KMS-11 (cell line): ENCODE data around the gene SMPD1.

Source experiments
- H2AFZ ChIP-seq: fragments of 200-600 bp; sonication (generic); 2 replicates; pipeline ENCODE4 v1.6.1; 2016; ENCODE audit warnings: antibody characterized with exemption, mixed run types, low read depth
- H3K27ac ChIP-seq: fragments of 200-600 bp; sonication (generic); 2 replicates; pipeline ENCODE4 v1.6.1; 2016; ENCODE audit warnings: mild to moderate bottlenecking, mixed run types
- H3K27me3 ChIP-seq: fragments of 200-600 bp; sonication (generic); 2 replicates; pipeline ENCODE4 v1.6.1; 2017; ENCODE audit warnings: mild to moderate bottlenecking, low read depth, mixed run types, moderate library complexity; ENCODE audit not compliant: insufficient read depth
- H3K36me3 ChIP-seq: fragments of 200-600 bp; sonication (generic); 2 replicates; pipeline ENCODE4 v1.6.1; 2017; ENCODE audit warnings: mild to moderate bottlenecking, mixed run types; ENCODE audit not compliant: insufficient read depth
- H3K4me1 ChIP-seq: fragments of 200-600 bp; sonication (generic); 2 replicates; pipeline ENCODE4 v1.6.1; 2016; ENCODE audit warnings: mild to moderate bottlenecking, low read depth, mixed run types; ENCODE audit not compliant: poor library complexity, severe bottlenecking
- H3K4me2 ChIP-seq: fragments of 200-600 bp; sonication (generic); 2 replicates; pipeline ENCODE4 v1.7.0; 2016; ENCODE audit warnings: mild to moderate bottlenecking, mixed run types
- H3K4me3 ChIP-seq: fragments of 200-600 bp; sonication (generic); IDR thresholded peaks from 2 replicates; pipeline ENCODE4 v1.6.1; 2017; ENCODE audit warnings: low read depth, low read length, mixed read lengths; ENCODE audit not compliant: insufficient read depth
- H3K79me2 ChIP-seq: fragments of 200-600 bp; sonication (generic); 2 replicates; pipeline ENCODE4 v1.6.1; 2016; ENCODE audit warnings: low read depth, mixed run types; ENCODE audit not compliant: insufficient read depth
- H3K9ac ChIP-seq: fragments of 200-600 bp; sonication (generic); 2 replicates; pipeline ENCODE4 v1.6.1; 2016; ENCODE audit warnings: mild to moderate bottlenecking, mixed run types
- H4K20me1 ChIP-seq: fragments of 200-600 bp; sonication (generic); 2 replicates; pipeline ENCODE4 v1.6.1; 2016; ENCODE audit warnings: mild to moderate bottlenecking, mixed run types; ENCODE audit not compliant: insufficient read depth
- TF ChIP-seq, protein P1 (sequence below): fragments of 200-600 bp; sonication (generic); conservative IDR thresholded peaks from 2 replicates; pipeline ENCODE4 v1.6.1; 2017; ENCODE audit warnings: low read depth, mild to moderate bottlenecking, antibody characterized with exemption, low read length, moderate library complexity, mixed read lengths

The SMPD1 gene

DNA sequence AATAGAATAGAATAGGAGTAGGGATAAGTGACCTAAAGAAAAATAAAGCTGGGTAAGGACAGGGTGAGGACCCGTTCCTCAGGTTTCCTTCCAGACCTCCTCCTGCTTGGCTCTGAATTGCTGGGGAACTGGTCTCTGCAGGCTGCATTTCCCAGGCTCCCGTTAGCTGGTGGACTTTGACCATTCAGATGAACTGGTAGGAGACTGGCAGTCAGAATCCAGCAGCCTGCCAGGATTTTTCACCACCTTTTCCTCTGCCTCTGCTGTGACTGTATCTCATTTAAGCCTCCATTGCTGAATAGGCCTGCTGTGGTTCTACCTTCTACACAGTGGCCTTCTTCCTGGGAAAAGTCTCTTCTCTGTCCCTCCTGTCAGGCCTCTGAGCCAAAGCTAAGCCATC, 24.6 kb upstream of the SMPD1 start:
- Histone ChIP-seq H3K27ac (no peak overlapping the region), H3K4me2 (no peak overlapping the region), H3K4me3 (no peak overlapping the region), H2AFZ (no peak overlapping the region), H3K79me2 (no peaks in the 10 kb centered on the region), H3K36me3 (no peaks in the 10 kb centered on the region), H3K9ac (no peak overlapping the region), H3K4me1 (no peaks in the 10 kb centered on the region), H4K20me1 (no peaks in the 10 kb centered on the region), H3K27me3 (no peaks in the 10 kb centered on the region)
- TF ChIP-seq, protein P1, sequence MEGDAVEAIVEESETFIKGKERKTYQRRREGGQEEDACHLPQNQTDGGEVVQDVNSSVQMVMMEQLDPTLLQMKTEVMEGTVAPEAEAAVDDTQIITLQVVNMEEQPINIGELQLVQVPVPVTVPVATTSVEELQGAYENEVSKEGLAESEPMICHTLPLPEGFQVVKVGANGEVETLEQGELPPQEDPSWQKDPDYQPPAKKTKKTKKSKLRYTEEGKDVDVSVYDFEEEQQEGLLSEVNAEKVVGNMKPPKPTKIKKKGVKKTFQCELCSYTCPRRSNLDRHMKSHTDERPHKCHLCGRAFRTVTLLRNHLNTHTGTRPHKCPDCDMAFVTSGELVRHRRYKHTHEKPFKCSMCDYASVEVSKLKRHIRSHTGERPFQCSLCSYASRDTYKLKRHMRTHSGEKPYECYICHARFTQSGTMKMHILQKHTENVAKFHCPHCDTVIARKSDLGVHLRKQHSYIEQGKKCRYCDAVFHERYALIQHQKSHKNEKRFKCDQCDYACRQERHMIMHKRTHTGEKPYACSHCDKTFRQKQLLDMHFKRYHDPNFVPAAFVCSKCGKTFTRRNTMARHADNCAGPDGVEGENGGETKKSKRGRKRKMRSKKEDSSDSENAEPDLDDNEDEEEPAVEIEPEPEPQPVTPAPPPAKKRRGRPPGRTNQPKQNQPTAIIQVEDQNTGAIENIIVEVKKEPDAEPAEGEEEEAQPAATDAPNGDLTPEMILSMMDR: no peak

DNA sequence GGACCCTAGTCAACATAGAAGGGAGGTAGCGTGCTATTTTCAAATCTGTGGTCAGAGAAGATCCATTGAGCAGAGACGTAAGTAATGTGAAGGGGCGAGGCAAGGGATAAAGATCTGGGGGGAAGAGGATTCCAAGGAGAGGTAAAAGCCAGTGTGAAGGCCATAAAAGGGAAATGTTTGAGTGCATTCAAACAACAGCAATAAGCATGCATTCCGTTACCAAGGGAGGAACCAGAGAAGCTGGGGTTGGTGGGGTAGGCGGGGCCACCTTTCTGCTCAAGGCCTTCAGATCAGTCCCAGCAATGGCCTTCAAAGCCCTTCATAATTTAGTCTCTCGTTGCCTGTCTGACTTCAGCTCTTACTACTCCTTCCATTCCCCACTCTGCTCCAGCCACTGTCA, 18.4 kb upstream of the SMPD1 start:
- TF ChIP-seq, protein P1: no peak
- Histone ChIP-seq H3K27me3 (no peaks in the 10 kb centered on the region), H3K4me1 (no peaks in the 10 kb centered on the region), H4K20me1 (no peaks in the 10 kb centered on the region), H3K4me3 (no peak overlapping the region), H3K36me3 (no peaks in the 10 kb centered on the region), H3K79me2 (no peaks in the 10 kb centered on the region), H3K4me2 (no peak overlapping the region), H3K27ac (no peak overlapping the region), H3K9ac (no peak overlapping the region), H2AFZ (no peak overlapping the region)

DNA sequence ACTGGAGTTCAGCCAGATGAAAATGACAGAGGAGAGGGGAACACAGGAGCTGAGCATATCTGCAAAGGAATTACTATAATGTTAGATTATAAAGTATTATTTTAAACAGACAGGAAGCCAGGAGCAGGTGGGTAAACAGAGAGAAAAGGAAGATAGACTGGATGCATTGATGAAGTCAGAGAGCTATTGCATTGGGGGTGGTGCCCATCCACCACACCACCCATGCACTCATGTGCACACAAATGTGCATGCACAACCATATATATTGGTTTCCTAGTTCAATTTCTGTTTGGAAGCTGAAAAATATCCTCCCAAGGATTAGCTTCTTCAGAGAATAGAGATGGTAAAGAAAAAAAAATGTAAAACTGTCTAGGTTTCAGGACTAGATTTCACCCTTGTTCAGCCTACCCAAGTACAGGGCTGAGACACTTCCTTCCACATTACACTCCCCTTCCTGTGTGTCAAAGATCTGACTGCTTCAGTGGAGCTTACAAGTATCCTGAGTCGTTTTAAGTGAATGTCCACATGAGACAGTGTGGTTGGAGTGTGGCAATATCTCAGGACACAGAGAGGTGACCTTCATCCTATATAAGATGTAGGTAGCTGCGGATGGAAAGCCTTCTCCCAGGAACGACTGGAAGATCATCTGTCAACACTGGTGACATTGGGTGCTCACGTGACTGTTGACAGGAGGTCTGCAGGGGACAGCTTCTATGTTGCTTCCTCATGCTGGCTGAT, 12.2 kb upstream of the SMPD1 start:
- no peak overlapping the region for H3K4me2 ChIP-seq
- H3K27ac ChIP-seq: no peak overlapping the region
- TF ChIP-seq, protein P1: no peak
- no peak overlapping the region for H2AFZ ChIP-seq
- H4K20me1 ChIP-seq: no peaks in the 10 kb centered on the region
- H3K9ac ChIP-seq: no peak overlapping the region
- no peaks in the 10 kb centered on the region for H3K79me2 ChIP-seq
- no peaks in the 10 kb centered on the region for H3K27me3 ChIP-seq
- no peaks in the 10 kb centered on the region for H3K36me3 ChIP-seq
- H3K4me1 ChIP-seq: no peaks in the 10 kb centered on the region
- H3K4me3 ChIP-seq: no peak overlapping the region

DNA sequence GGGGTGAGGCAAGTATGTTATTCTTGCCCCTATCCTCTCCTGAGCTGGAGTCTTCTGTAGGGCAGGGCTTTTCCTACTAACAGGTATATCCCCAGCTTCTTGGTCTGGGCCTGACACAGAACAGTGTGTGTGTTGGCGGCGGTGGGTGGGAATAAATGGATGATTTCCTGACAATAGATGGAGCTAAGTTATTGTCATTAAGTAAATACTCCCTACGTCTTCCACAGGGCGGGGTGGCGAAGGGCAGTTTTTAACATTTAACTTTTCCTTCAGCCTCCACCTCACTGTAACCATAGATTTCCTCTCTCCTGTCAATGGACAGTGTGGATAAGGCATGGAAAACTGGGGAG, 11.7 kb upstream of the SMPD1 start:
- H2AFZ ChIP-seq: no peak overlapping the region
- no peaks in the 10 kb centered on the region for H4K20me1 ChIP-seq
- no peak overlapping the region for H3K4me3 ChIP-seq
- no peak overlapping the region for H3K9ac ChIP-seq
- H3K4me2 ChIP-seq: no peak overlapping the region
- H3K36me3 ChIP-seq: no peaks in the 10 kb centered on the region
- TF ChIP-seq, protein P1: no peak
- no peaks in the 10 kb centered on the region for H3K4me1 ChIP-seq
- H3K27ac ChIP-seq: no peak overlapping the region
- no peaks in the 10 kb centered on the region for H3K27me3 ChIP-seq
- no peaks in the 10 kb centered on the region for H3K79me2 ChIP-seq
